IMR-90 (cell line): ENCODE data around the gene NCAPG2. TPM values are rescaled to one million over a fixed set of nuclear protein-coding genes. Genes with fewer than 3 reads are reported as not detected.
"Not testable (repeated sequence)": the region's sequence is repeated elsewhere in the genome, so short reads cannot be mapped to it uniquely, and the experiment has no call there.

Source experiments
- ATAC-seq: fragments of 200-7000 bp; cut with Tn5 transposase; 2 replicates; pipeline ENCODE4 v1.9.1; 2020; ENCODE audit warnings: low read depth, mild to moderate bottlenecking, moderate library complexity
- BruUV-seq: library from RNA; stranded (reverse); fragments of 400-500 nt; replicated peaks from 2 replicates; lab custom pipeline; 2021; lab: Mats Ljungman, UMichigan
- CTCF ChIA-PET: fragments of 300-600 bp; formaldehyde crosslinking; extraction: SDS; loops from one replicate; lab custom pipeline; 2021; ENCODE audit warnings: antibody characterized with exemption; lab: Yijun Ruan, JAX
- POLR2A ChIA-PET: fragments of 300-600 bp; sonication (Branson Sonifier 250); formaldehyde crosslinking; loops from one replicate; lab custom pipeline; 2022; ENCODE audit warnings: antibody characterized with exemption; ENCODE audit not compliant: unreplicated experiment; lab: Charles Lee
- DNase-seq: peaks from one replicate; pipeline ENCODE4 v3.0.0; 2013
- H2AFZ ChIP-seq: replicated peaks from 2 replicates; pipeline ENCODE3; 2013; ENCODE audit warnings: low read length, mild to moderate bottlenecking; ENCODE audit not compliant: poor library complexity
- H2AK5ac ChIP-seq: 2 replicates; pipeline ENCODE4 v1.6.1; 2013; ENCODE audit warnings: low read depth, low read length, inconsistent platforms
- H2AK9ac ChIP-seq: replicated peaks from 2 replicates; pipeline ENCODE3; 2013; ENCODE audit warnings: mild to moderate bottlenecking, low read depth, low read length, moderate library complexity; ENCODE audit not compliant: poor library complexity
- H2BK120ac ChIP-seq: 2 replicates; pipeline ENCODE4 v1.6.1; 2013; ENCODE audit warnings: low read depth, low read length, inconsistent platforms
- H2BK15ac ChIP-seq: 3 replicates; pipeline ENCODE4 v1.6.1; 2013; ENCODE audit warnings: low read depth, low read length, inconsistent platforms
- H2BK20ac ChIP-seq: 2 replicates; pipeline ENCODE4 v1.6.1; 2013; ENCODE audit warnings: low read depth, mild to moderate bottlenecking, inconsistent platforms, low read length, moderate library complexity
- H2BK5ac ChIP-seq: 2 replicates; pipeline ENCODE4 v1.6.1; 2013; ENCODE audit warnings: mild to moderate bottlenecking, low read depth, low read length, inconsistent platforms; ENCODE audit not compliant: poor library complexity, severe bottlenecking
- H3K14ac ChIP-seq: replicated peaks from 2 replicates; pipeline ENCODE4 v1.6.1; 2013; ENCODE audit warnings: low read depth, low read length, inconsistent platforms
- H3K18ac ChIP-seq: 2 replicates; pipeline ENCODE4 v1.6.1; 2013; ENCODE audit warnings: low read depth, low read length, control low read depth
- H3K23ac ChIP-seq: 2 replicates; pipeline ENCODE4 v1.6.1; 2013; ENCODE audit warnings: low read depth, low read length, inconsistent platforms
- H3K27ac ChIP-seq: 2 replicates; pipeline ENCODE4 v1.5.1; 2013; ENCODE audit warnings: mild to moderate bottlenecking, control low read depth, low read length; ENCODE audit not compliant: insufficient read depth
- H3K27me3 ChIP-seq: 2 replicates; pipeline ENCODE4 v1.6.1; 2013; ENCODE audit warnings: low read length; ENCODE audit not compliant: control insufficient read depth, insufficient read depth
- H3K36me3 ChIP-seq: 2 replicates; pipeline ENCODE4 v1.6.1; 2013; ENCODE audit warnings: low read length, mixed read lengths; ENCODE audit not compliant: control insufficient read depth, insufficient read depth
- H3K4ac ChIP-seq: 2 replicates; pipeline ENCODE4 v1.6.1; 2013; ENCODE audit warnings: low read depth, low read length, inconsistent platforms
- H3K4me1 ChIP-seq: 2 replicates; pipeline ENCODE4 v1.6.1; 2013; ENCODE audit warnings: low read length, mixed read lengths; ENCODE audit not compliant: control insufficient read depth, insufficient read depth
- H3K4me2 ChIP-seq: 2 replicates; pipeline ENCODE4 v1.6.1; 2013; ENCODE audit warnings: low read depth, mild to moderate bottlenecking, control low read depth, low read length, moderate library complexity
- H3K4me3 ChIP-seq: 2 replicates; pipeline ENCODE4 v1.5.1; 2013; ENCODE audit warnings: low read depth, mild to moderate bottlenecking, control low read depth, low read length, moderate library complexity; ENCODE audit not compliant: insufficient read depth
- H3K56ac ChIP-seq: 2 replicates; pipeline ENCODE4 v1.6.1; 2013; ENCODE audit warnings: low read length, inconsistent platforms; ENCODE audit not compliant: insufficient read depth; ENCODE audit errors: extremely low read depth
- H3K79me1 ChIP-seq, 2 experiments: 2 replicates each; pipeline ENCODE4 v1.6.1; 2013; ENCODE audit warnings: low read length in 2 of 2, inconsistent platforms in 1 of 2, low read depth in 1 of 2
- H3K9ac ChIP-seq: 2 replicates; pipeline ENCODE4 v1.6.1; 2013; ENCODE audit warnings: low read depth, low read length, control low read depth
- H3K9me1 ChIP-seq: 2 replicates; pipeline ENCODE4 v1.6.1; 2013; ENCODE audit warnings: low read length, inconsistent platforms; ENCODE audit not compliant: insufficient read depth
- H3K9me3 ChIP-seq: 2 replicates; pipeline ENCODE4 v1.6.1; 2013; ENCODE audit warnings: low read length; ENCODE audit not compliant: control insufficient read depth, insufficient read depth
- H4K20me1 ChIP-seq: 2 replicates; pipeline ENCODE4 v1.6.1; 2013; ENCODE audit warnings: low read length, inconsistent platforms; ENCODE audit not compliant: insufficient read depth
- H4K5ac ChIP-seq: 2 replicates; pipeline ENCODE4 v1.6.1; 2013; ENCODE audit warnings: mild to moderate bottlenecking, low read depth, low read length, control low read depth
- H4K8ac ChIP-seq, 2 experiments: 2 replicates each; pipeline ENCODE4 v1.6.1; 2013; ENCODE audit warnings: low read depth in 2 of 2, low read length in 2 of 2, control low read depth in 1 of 2, inconsistent platforms in 1 of 2
- H4K91ac ChIP-seq: 2 replicates; pipeline ENCODE4 v1.6.1; 2013; ENCODE audit warnings: low read depth, low read length, inconsistent platforms; ENCODE audit not compliant: insufficient read depth
- WGBS, 2 experiments: methylation state at CpG; one replicate each; pipeline versions ENCODE4 v1.1.5 to v1.1.7; 2013; ENCODE audit warnings: missing lambda C conversion rate in 2 of 2; ENCODE audit not compliant: insufficient read length in 1 of 2; ENCODE audit errors: extremely low coverage in 2 of 2; 5-methylcytosine and 5-hydroxymethylcytosine counted together
- dilution Hi-C: fragments of 300-500 bp; cut with HindIII; formaldehyde crosslinking; loops from one replicate; pipeline ENCODE4 v1.14.3; 2018; ENCODE audit warnings: low sequenced_read_pairs; ENCODE audit not compliant: unreplicated experiment
- in situ Hi-C: fragments of 300-500 bp; cut with MboI; formaldehyde crosslinking; loops from 3 replicates; pipeline ENCODE4 v1.14.3; 2019; ENCODE audit warnings: low sequenced_read_pairs, inconsistent platforms, mixed read lengths
- intact Hi-C: fragments of 100-400 bp; cut with micrococcal nuclease; formaldehyde crosslinking; loops from 2 replicates; pipeline ENCODE4 v1.10.0; 2022
- polyA plus RNA-seq, 3 experiments: library from polyadenylated mRNA; depleted of rRNA; stranded (reverse); fragments of >200 nt; gene quantifications; 2 replicates each; pipeline ENCODE4 v1.2.3, GENCODE V29; 2012; ENCODE audit warnings: low replicate concordance in 1 of 3
- total RNA-seq: library from RNA; depleted of rRNA; stranded (reverse); fragments of >200 nt; gene quantifications from 2 replicates; pipeline ENCODE4 v1.2.3, GENCODE V29; 2012

NCAPG2 gene
- total and polyA plus RNA-seq, 2 of the 4 experiments (the other 2 are of a cell fraction) = 25.6 to 25.8 TPM

DNA sequence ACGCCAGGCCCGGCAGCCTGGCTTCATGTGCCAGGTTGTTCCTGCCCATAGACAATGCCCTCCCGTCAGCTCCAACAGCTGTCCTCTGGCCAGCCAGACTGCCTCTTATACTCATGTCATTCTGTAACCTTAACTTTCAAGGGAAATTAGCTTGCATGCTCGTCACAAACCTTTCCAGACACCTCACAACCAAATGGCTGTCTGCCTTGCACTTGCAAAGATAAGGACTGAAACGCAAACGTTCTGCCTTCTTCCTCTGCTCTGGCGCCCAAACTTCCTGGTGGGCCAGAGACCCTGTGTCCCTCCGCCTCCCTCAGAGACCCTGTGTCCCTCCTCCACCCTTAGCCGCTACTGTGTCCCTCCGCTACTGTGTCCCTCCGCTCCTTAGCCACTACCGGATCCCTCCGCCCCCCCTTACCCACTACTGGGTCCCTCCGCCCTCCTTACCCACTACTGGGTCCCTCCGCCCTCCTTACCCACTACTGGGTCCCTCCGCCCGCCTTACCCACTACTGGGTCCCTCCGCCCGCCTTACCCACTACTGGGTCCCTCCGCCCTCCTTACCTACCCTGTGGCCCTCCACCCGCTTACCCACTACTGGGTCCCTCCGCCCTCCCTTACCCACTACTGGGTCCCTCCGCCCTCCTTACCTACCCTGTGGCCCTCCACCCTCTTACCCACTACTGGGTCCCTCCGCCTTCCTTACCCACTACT, 37.5 kb downstream of the NCAPG2 start:
- H2AFZ ChIP-seq, POLR2A ChIA-PET, H2BK120ac ChIP-seq, intact Hi-C loops, H3K9me3 ChIP-seq, H3K4me3 ChIP-seq, H3K14ac ChIP-seq, H3K4me2 ChIP-seq, H3K56ac ChIP-seq, H4K8ac ChIP-seq, H3K4ac ChIP-seq, H3K27ac ChIP-seq, H4K20me1 ChIP-seq, H2BK15ac ChIP-seq, BruUV-seq, H3K4me1 ChIP-seq, H2AK5ac ChIP-seq, H4K5ac ChIP-seq, H3K9me1 ChIP-seq, ATAC-seq, CTCF ChIA-PET, H3K9ac ChIP-seq, in situ Hi-C loops, dilution Hi-C loops, H3K18ac ChIP-seq, H2AK9ac ChIP-seq, H2BK5ac ChIP-seq, H3K27me3 ChIP-seq, DNase-seq, H3K23ac ChIP-seq, H4K91ac ChIP-seq, H2BK20ac ChIP-seq: not testable (repeated sequence)
- Histone ChIP-seq H3K36me3 (peaks cover 15% of the 10 kb centered on the region), H3K79me1 (peaks cover 6 to 13% of the 10 kb centered on the region in 2 experiments; a peak in 2 of 4 replicates)
- 94% methylated on average over 4 of the region's 24 CpGs; no CpG with 5 or more reads in 1 of the 2 experiments for WGBS, 2 experiments
